Keratinocyte (primary cell): ENCODE data around the gene TRAF7. TPM values are rescaled to one million over a fixed set of nuclear protein-coding genes. Genes with fewer than 3 reads are reported as not detected.

Experiments
- DNase-seq: peaks from one replicate; pipeline ENCODE4 v3.0.0-alpha.2; 2011; ENCODE audit warnings: low read depth, missing footprints, low spot score
- FAIRE-seq: peaks from 2 replicates; lab custom pipeline; 2011; peaks lifted over from hg19 to GRCh38; lab: Jason Lieb, UNC
- H2AFZ ChIP-seq: 2 replicates; pipeline ENCODE4 v1.6.0; 2012; ENCODE audit warnings: low read length, control low read depth, inconsistent platforms; ENCODE audit not compliant: control insufficient read depth
- H3K27ac ChIP-seq: 2 replicates; pipeline ENCODE4 v1.5.1; 2011; ENCODE audit warnings: low read length; ENCODE audit not compliant: control insufficient read depth, insufficient read depth
- H3K27me3 ChIP-seq: 3 replicates; pipeline ENCODE4 v1.6.0; 2011; ENCODE audit warnings: low read length; ENCODE audit not compliant: control insufficient read depth, insufficient read depth; ENCODE audit errors: extremely low read depth
- H3K36me3 ChIP-seq, 2 experiments: 2 replicates in 1 of 2; 3 replicates in 1 of 2; pipeline ENCODE4 v1.5.1; 2011; ENCODE audit warnings: low read length in 2 of 2, mild to moderate bottlenecking in 1 of 2; ENCODE audit not compliant: control insufficient read depth in 2 of 2, insufficient read depth in 2 of 2; ENCODE audit errors: extremely low read depth in 1 of 2
- H3K4me1 ChIP-seq: 3 replicates; pipeline ENCODE4 v1.5.1; 2011; ENCODE audit warnings: low read length; ENCODE audit not compliant: control insufficient read depth, insufficient read depth; ENCODE audit errors: extremely low read depth
- H3K4me2 ChIP-seq: 3 replicates; pipeline ENCODE4 v1.6.0; 2011; ENCODE audit warnings: low read depth, low read length; ENCODE audit not compliant: control insufficient read depth, insufficient read depth; ENCODE audit errors: extremely low read depth
- H3K4me3 ChIP-seq, 3 experiments: fragments of 200-600 bp in 1 of 3; sonication (generic) in 1 of 3; 2 replicates in 2 of 3; 3 replicates in 1 of 3; pipeline ENCODE4 v1.5.1; 2011 to 2016; ENCODE audit warnings: low read length in 3 of 3, mild to moderate bottlenecking in 3 of 3, control low read depth in 2 of 3, inconsistent platforms in 1 of 3, low read depth in 1 of 3, mixed read lengths in 1 of 3, mixed run types in 1 of 3, moderate library complexity in 1 of 3; ENCODE audit not compliant: control insufficient read depth in 2 of 3, insufficient read depth in 2 of 3; ENCODE audit errors: extremely low read depth in 1 of 3
- H3K79me2 ChIP-seq: 2 replicates; pipeline ENCODE4 v1.6.0; 2012; ENCODE audit warnings: low read length; ENCODE audit not compliant: control insufficient read depth, insufficient read depth
- H3K9ac ChIP-seq: 3 replicates; pipeline ENCODE4 v1.6.0; 2011; ENCODE audit warnings: low read length; ENCODE audit not compliant: control insufficient read depth, insufficient read depth; ENCODE audit errors: extremely low read depth
- H3K9me1 ChIP-seq: 3 replicates; pipeline ENCODE4 v1.6.0; 2011; ENCODE audit warnings: low read length; ENCODE audit not compliant: control insufficient read depth, insufficient read depth; ENCODE audit errors: extremely low read depth
- H3K9me3 ChIP-seq: 2 replicates; pipeline ENCODE4 v1.5.1; 2012; ENCODE audit warnings: low read depth, low read length; ENCODE audit not compliant: control insufficient read depth
- H4K20me1 ChIP-seq: 3 replicates; pipeline ENCODE4 v1.6.0; 2011; ENCODE audit warnings: low read length; ENCODE audit not compliant: control insufficient read depth, insufficient read depth; ENCODE audit errors: extremely low read depth
- EZH2 ChIP-seq: IDR thresholded peaks from one replicate; pipeline ENCODE4 v1.6.1; 2012; ENCODE audit warnings: inconsistent platforms, mild to moderate bottlenecking, low read length, moderate library complexity
- dilution Hi-C: fragments of 300-500 bp; cut with MboI; formaldehyde crosslinking; loops from one replicate; pipeline ENCODE4 v1.7.0; 2020; ENCODE audit warnings: low sequenced_read_pairs; ENCODE audit not compliant: extremely low pct_ligation_motif_present
- polyA plus RNA-seq, 5 experiments: library from polyadenylated mRNA; depleted of rRNA in 3 of 5; stranded (reverse) in 3 of 5; stranded (forward) in 1 of 5; unstranded in 1 of 5; fragments of >200 nt; gene quantifications; 1 replicate in 1 of 5; 2 replicates in 3 of 5; 3 replicates in 1 of 5; pipeline versions ENCODE4 v1.2.1 to v1.2.3, GENCODE V29; 2011 to 2012; ENCODE audit warnings: missing spikeins in 2 of 5, low read depth in 1 of 5, low replicate concordance in 1 of 5
- TF ChIP-seq, protein P1 (sequence below), 3 experiments: IDR thresholded peaks in 1 of 3; conservative IDR thresholded peaks in 1 of 3; optimal IDR thresholded peaks in 1 of 3; 2 replicates in 2 of 3; 3 replicates in 1 of 3; pipeline versions ENCODE3 to v1.5.1; 2011; ENCODE audit warnings: low read length in 3 of 3, mild to moderate bottlenecking in 3 of 3, moderate library complexity in 2 of 3, control low read depth in 1 of 3, inconsistent platforms in 1 of 3; ENCODE audit not compliant: insufficient read depth in 2 of 3; ENCODE audit errors: extremely low read depth in 1 of 3

Gene TRAF7
- polyA plus RNA-seq, 1 donor (not counting 4 experiments of a cell fraction or from before 2014, with no cell fraction given) = 38.4 TPM

DNA sequence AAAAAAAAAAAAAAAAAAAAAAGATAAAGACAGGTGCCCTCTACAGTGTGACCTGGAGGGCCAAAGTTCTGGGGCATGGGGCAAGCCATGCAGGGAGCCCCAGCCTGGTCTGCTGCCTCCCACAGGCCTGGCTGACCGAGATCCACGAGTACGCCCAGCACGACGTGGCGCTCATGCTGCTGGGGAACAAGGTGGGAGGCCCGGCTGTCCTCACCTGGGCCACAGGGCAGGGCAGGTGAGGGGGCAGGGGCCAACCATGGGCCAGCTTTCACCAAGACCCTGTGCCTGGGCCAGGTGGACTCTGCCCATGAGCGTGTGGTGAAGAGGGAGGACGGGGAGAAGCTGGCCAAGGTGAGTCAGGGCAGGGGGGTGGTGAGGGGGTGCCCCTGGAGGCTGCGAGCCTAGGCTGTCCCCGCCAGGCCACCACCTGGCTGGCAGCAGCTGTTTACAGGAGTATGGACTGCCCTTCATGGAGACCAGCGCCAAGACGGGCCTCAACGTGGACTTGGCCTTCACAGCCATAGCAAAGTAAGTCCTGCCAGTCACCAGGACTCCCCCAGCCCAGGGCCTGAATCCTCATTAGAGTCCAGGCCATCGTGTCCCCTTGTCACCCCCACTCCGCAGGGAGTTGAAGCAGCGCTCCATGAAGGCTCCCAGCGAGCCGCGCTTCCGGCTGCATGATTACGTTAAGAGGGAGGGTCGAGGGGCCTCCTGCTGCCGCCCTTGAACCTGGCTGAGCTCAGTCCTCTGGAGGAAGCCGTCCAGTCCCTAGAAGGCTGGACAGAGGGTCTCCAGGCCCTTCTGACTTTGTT is 2.7 kb upstream of the TRAF7 start:
- Histone ChIP-seq H3K4me1 (peaks cover 52% of the 10 kb centered on the region), H2AFZ (no peak overlapping the region), H3K4me3 (peak overlapping the region; percentile 79 to 94 (median 93)), H3K9me3 (no peaks in the 10 kb centered on the region), H3K27me3 (no peaks in the 10 kb centered on the region), H3K27ac (peak overlapping the region; percentile 79), H3K36me3 (peaks cover 13 to 31% of the 10 kb centered on the region in 2 experiments), H3K4me2 (peak overlapping the region; percentile 83), H3K9me1 (peaks cover 4% of the 10 kb centered on the region), H3K9ac (peak overlapping the region; percentile 94), H3K79me2 (peaks cover 47% of the 10 kb centered on the region), H4K20me1 (peaks cover 37% of the 10 kb centered on the region)
- TF ChIP-seq, protein P1, sequence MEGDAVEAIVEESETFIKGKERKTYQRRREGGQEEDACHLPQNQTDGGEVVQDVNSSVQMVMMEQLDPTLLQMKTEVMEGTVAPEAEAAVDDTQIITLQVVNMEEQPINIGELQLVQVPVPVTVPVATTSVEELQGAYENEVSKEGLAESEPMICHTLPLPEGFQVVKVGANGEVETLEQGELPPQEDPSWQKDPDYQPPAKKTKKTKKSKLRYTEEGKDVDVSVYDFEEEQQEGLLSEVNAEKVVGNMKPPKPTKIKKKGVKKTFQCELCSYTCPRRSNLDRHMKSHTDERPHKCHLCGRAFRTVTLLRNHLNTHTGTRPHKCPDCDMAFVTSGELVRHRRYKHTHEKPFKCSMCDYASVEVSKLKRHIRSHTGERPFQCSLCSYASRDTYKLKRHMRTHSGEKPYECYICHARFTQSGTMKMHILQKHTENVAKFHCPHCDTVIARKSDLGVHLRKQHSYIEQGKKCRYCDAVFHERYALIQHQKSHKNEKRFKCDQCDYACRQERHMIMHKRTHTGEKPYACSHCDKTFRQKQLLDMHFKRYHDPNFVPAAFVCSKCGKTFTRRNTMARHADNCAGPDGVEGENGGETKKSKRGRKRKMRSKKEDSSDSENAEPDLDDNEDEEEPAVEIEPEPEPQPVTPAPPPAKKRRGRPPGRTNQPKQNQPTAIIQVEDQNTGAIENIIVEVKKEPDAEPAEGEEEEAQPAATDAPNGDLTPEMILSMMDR (optimal IDR thresholded peaks at IDR 0.05 in 1 of 3, IDR thresholded peaks at IDR 0.05 in 1 of 3, conservative IDR thresholded peaks at IDR 0.05 in 1 of 3; ENCODE audit: extremely low read depth in 1 of 3, insufficient read depth in 2 of 3, low read length in 3 of 3) = peak in 1 of 3 experiments; percentile 14
- no peak for TF ChIP-seq EZH2
- no peak for DNase-seq
- dilution Hi-C loops = no loop called here
- no peak for FAIRE-seq

DNA sequence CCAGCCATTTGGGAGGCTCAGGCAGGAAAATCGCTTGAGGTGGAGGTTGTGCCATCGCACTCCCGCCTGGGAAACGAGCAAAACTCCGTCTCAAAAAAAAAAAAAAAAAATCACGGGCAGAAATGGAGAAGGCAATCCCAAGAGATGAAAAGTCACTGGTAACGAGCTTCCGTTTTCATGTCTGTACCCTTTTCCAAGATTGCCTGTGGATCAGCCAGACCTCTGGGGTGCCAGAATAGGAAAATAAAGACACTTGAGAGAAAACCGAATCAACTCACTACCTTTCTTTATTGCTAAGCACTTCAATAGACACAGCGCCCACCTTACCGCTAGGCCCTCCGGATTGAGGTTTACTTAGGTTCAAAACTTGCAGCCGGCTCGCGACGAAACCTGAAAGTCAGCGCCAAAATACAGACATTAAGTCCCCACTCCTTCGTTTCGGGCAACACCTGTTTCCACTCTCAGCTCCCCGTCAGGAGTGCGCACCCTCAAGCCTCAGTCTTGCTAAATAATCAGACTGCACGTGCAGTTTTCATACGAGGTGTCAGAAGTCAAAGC is 970 bp upstream of the TRAF7 start:
- H3K9ac ChIP-seq = peak overlapping the region; percentile 94
- H3K9me1 ChIP-seq = peaks cover 11% of the 10 kb centered on the region
- dilution Hi-C loops = no loop called here

More for the DNA sequence above, 970 bp upstream of the TRAF7 start:
- peaks cover 46% of the 10 kb centered on the region for H4K20me1 ChIP-seq
- FAIRE-seq (no peak), DNase-seq (no peak)
- peaks cover 57% of the 10 kb centered on the region for H3K4me1 ChIP-seq
- peak overlapping the region; percentile 79 for H3K27ac ChIP-seq
- H3K4me2 ChIP-seq = peak overlapping the region; percentile 83
- no peak for TF ChIP-seq EZH2
- TF ChIP-seq, protein P1 (optimal IDR thresholded peaks at IDR 0.05 in 1 of 3, IDR thresholded peaks at IDR 0.05 in 1 of 3, conservative IDR thresholded peaks at IDR 0.05 in 1 of 3; ENCODE audit: extremely low read depth in 1 of 3, insufficient read depth in 2 of 3, low read length in 3 of 3) = no peak
- H3K4me3 ChIP-seq = peak overlapping the region; percentile 79 to 94 (median 93)
- peaks cover 19 to 31% of the 10 kb centered on the region in 2 experiments for H3K36me3 ChIP-seq
- H3K27me3 ChIP-seq = no peaks in the 10 kb centered on the region
- peaks cover 64% of the 10 kb centered on the region for H3K79me2 ChIP-seq
- no peak overlapping the region for H2AFZ ChIP-seq
- no peaks in the 10 kb centered on the region for H3K9me3 ChIP-seq
